Measurements from ENCODE around the gene MYL1.

The MYL1 gene

GRCh38 chr2:210315015-210315788, at the start of gene MYL1:
MYL1 (minus strand) TSS chr2:210315174; CDS start chr2:210315042, 132 bp downstream.
- DNase-seq, result no peak

- DNase-seq, result no peak
Measured at GRCh38 chr2:210363876-210364275, 48.9 kb upstream of the MYL1 start.

DNA sequence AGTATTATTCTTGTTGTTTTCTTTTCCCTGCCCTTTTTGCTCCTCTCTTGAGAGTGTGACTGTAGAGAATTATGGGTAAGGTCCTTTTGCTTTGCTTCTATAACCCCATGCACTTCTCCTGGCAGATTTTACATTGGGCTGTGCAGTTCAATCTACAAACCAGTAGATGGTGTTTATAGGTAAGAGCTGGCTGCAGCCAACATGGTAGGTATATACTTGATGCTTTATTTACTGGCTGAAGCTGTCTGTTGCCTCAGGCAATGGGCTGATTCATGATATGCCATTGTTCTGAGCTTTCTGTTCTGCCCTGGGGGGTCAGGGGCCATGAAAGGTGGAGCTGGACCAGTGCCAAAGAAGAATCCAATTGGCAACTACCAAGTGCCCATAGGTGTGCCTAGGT, 48.3 kb upstream of the MYL1 start:
- no peak for DNase-seq

DNA sequence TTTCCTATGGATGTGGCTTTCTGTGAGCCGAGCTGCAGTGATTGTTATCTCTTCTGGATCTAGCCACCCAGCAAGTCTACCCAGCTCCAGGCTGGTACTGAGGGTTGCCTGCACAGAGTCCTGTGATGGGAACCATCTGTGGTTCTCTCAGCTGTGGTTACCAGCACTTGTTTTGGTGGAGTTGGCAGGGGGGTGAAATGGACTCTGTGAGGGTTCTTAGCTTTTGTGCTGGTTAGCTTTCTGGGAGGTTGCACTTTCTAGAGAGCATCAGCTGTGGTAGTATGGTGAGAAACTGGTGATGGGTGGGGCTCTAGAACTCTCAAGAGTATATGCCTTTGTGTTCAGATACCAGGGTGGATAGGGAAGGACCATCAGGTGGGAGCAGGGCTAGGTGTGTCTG, 45.4 kb upstream of the MYL1 start:
- DNase-seq, result no peak

- DNase-seq, result no peak
Measured at GRCh38 chr2:210356944-210357343, 42.0 kb upstream of the MYL1 start.

DNA sequence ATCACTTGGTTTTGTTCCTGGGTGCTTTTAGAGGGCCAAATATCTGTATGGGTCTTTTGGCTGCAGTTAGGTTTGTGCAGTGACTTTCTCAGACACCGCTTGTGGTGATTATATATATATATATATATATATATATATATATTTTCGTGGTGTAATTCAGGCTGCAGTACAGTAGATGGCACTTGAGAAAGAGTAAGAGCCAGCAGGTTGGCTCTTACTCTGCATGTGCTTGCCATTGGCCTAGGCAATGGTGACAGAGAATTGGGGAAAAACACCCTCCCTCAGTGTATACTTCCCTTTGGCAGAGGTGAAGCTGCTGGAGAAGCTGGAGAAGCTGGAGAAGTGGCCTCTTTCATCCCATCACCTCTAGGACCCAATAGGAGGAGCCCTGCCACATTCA, 22.2 kb upstream of the MYL1 start:
- no peak for DNase-seq

GRCh38 chr2:210324906-210325305, 9.9 kb upstream of the MYL1 start:
- no peak for DNase-seq

DNA sequence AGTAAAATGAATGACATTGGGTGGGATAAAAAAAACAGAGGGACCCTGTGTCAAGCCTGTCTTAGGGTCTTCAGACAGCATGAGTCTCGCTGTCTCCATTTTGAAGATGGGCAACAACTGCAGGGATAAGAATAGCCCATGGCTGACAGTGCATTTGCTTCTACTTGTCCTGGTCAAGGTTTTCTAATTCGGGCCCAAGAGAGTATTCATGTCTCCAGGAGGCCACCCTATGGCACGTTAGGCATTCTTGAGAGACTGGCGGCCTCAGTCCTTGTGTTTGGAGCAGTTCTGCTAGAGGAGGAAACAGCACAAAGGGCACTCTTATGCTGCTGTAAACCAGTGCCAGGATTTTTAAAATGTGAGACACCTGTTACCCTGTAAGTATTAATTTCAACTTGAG, 9.5 kb upstream of the MYL1 start:
- no peak for DNase-seq

GRCh38 chr2:210323003-210323402, 8.0 kb upstream of the MYL1 start:
- no peak for DNase-seq

- no peak for DNase-seq
Measured at GRCh38 chr2:210318891-210319290, 3.9 kb upstream of the MYL1 start.

DNA sequence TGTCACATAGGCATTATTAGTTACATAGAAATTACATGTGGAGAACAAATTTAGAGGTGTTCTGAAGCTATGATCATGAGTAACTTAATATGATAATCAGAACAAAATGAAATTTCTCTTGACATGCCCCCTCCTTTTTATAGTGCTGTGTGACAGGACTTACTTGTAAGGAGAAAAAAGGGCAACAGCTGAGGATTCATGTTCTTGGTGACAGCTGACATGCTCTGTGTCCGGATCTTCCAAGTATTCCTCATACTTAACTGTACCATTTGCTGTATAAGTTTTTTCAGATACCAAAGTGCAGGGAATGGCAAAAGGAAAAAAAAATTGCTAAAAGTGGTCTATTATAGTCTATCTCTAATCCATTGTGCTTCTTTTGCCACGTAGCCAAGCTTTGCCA, 3.5 kb upstream of the MYL1 start:
- DNase-seq, result no peak

DNA sequence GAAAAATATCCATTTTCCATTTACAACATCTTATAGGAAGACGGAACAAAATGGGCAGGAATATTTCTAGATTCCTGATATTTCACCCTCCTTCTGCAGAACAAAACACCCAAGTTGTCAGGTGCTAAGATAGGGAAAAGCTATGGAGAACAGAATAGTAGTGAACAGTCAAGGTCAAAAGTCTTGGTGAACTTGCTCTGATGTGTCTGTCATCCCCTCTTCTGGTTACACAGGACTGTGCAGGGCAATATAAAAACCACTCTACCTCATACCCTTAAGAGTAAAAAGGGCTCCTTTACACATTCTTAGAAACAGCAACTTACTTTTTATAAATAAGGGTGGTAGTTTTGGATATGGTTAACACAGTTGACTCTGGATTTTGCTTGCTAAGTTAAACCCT, 4.4 kb downstream of the MYL1 start:
- no peak for DNase-seq

DNA sequence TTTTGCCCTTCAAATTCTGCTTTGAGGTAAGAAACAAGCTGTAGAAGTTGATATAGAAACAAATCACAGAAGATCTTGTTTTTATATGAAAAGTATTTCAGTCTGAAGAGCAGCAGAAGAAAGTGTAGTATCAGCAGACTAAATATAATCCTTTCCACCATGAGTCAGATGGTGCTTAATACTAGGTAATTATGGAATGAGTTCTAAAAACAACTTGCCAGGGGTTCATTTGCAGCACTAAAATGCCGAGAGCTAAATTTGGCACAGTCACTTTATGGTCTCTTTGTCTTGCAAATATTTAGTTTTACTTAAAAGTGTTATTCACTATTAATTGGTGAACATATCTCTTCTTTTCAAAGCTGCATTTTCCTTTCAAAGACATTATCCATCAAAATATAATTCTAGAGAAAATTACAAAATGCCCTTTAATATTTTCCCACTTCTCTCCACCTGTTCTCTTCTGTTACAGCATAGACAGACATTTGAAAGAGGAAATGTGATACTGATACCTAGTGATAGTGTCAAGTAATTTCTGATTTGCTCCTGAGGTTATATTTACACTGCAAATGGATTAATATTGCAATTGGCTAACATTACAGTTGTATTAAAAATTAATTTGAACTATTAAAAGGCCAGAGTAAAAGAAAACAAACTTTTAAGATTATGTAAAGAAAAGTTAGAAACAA, 5.3 kb downstream of the MYL1 start:
- no peak for DNase-seq

GRCh38 chr2:210303498-210303897, 11.5 kb downstream of the MYL1 start:
- DNase-seq, result no peak

GRCh38 chr2:210302326-210302725, 12.6 kb downstream of the MYL1 start:
- DNase-seq, result no peak

GRCh38 chr2:210299866-210300373, 15.1 kb downstream of the MYL1 start:
- DNase-seq, result no peak

DNA sequence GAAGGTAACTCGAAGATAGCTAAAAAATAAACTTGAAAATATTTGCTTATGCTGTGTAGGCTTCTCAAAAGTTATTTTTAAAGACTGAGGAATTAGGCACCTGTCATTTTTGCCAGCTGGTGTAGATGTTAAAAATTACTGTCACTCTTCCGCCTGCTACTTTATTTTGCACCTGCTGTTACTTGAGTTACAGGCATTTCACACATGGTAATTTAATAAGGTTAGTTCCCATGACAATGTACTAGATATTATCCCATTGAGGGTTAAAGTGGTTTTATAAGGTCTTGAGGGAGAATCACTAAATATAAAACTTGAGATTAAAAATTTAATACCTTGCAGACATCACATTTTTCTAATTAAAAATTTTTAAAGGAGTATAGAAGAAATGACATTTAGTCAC, 26.6 kb downstream of the MYL1 start:
- no peak for DNase-seq

GRCh38 chr2:210287301-210287700, 27.7 kb downstream of the MYL1 start:
- no peak for DNase-seq

GRCh38 chr2:210286123-210286680, 28.8 kb downstream of the MYL1 start:
- no peak for DNase-seq

- DNase-seq, result no peak
Measured at GRCh38 chr2:210277133-210277532, 37.8 kb downstream of the MYL1 start.

- DNase-seq, result no peak
Measured at GRCh38 chr2:210271300-210271699, 43.7 kb downstream of the MYL1 start.

DNA sequence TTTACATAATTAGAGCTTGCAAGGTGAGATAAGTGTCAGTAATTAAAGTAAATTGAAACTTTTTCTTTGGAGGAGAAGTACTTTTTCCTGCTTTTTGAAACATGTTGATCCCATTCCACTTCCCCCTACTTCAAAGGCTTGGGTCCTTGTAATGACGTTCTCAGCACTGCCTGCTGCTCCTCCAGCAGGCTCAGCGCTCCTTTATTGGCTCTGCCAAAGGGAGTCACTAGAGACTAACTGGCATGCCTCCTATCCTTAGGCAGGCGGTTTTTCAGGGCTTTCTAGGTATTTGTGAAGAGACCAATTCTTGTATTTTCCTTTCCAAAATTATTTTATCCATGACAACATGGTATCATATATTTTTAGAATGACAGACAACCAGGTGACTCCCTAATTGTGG, 45.8 kb downstream of the MYL1 start:
- DNase-seq, result no peak

DNA sequence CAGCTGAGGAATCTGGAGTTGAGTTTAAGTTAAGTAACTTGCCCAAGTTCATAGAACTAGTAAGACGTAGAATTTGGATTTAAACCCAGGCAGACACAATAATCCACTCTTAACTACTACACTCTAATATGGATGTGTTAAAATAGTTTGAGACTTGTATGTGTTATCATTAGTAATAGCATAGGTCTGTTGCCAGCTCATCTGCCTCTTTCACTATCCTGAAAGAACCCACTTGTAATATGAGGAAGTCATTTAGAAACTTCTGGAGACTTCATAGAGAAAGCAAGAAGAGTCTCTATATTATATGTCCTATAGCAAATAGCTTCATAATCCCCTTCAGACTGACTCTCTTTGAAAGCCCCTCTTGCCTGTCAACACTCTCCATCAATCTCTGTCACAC, 46.7 kb downstream of the MYL1 start:
- DNase-seq, result no peak

DNA sequence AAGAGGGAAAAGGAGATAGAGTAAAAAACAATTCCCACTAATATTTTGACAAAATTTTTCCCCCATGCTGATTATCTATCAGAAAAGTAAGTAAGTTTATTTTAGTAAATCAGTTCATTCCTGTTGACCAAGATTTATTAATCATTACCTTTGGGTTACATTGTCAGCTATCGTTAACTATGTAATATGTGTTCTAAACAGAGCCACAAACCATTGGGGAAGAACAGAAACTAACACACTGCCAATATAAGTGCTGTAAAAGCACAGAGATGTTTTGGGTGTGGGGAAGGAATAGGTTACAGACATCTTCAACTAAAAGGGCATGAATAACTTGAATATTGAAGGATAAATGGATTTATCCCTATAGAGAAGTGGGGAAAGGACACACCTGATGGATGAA, 47.3 kb downstream of the MYL1 start:
- DNase-seq, result no peak
